D721Med (cell line): ENCODE data around the gene TMEM117.
A peak's percentile ranks its signal among the peaks of the same experiment; 100 is the strongest.
"Not testable (repeated sequence)": the region's sequence is repeated elsewhere in the genome, so short reads cannot be mapped to it uniquely, and the experiment has no call there.

Source experiments
- DNase-seq: peaks from one replicate; pipeline ENCODE4 v3.0.0; 2011; ENCODE audit warnings: low spot score; ENCODE audit not compliant: insufficient read length
- FAIRE-seq: peaks from 2 replicates; lab custom pipeline; 2011; peaks lifted over from hg19 to GRCh38; lab: Jason Lieb, UNC
- CTCF ChIP-seq: IDR thresholded peaks from 2 replicates; pipeline ENCODE4 v1.5.1; 2012; ENCODE audit warnings: mild to moderate bottlenecking, control low read depth; ENCODE audit not compliant: insufficient read depth; ENCODE audit errors: missing control alignments

TMEM117 gene

GRCh38 chr12:44015333-44015941 lies 179.6 kb downstream of the TMEM117 start:
- FAIRE-seq (peak; percentile 88), DNase-seq (no peak)
- TF ChIP-seq CTCF = peak; percentile 75

- TF ChIP-seq CTCF = no peak
- FAIRE-seq = no peak
- no peak for DNase-seq
Measured at GRCh38 chr12:44017216-44017615, 181.3 kb downstream of the TMEM117 start.

- TF ChIP-seq CTCF = no peak
- FAIRE-seq = no peak
- no peak for DNase-seq
Measured at GRCh38 chr12:44019118-44019517, 183.2 kb downstream of the TMEM117 start.

- FAIRE-seq (no peak), DNase-seq (no peak)
- no peak for TF ChIP-seq CTCF
Measured at GRCh38 chr12:44020555-44020954, 184.7 kb downstream of the TMEM117 start.

- DNase-seq = no peak
- TF ChIP-seq CTCF = no peak
- no peak for FAIRE-seq
Measured at GRCh38 chr12:44021471-44021971, 185.6 kb downstream of the TMEM117 start.

GRCh38 chr12:44025499-44025898 lies 189.6 kb downstream of the TMEM117 start:
- no peak for FAIRE-seq
- no peak for TF ChIP-seq CTCF

GRCh38 chr12:44026046-44026445 lies 190.2 kb downstream of the TMEM117 start:
- no peak for TF ChIP-seq CTCF
- no peak for FAIRE-seq

More at GRCh38 chr12:44025499-44025898, 189.6 kb downstream of the TMEM117 start:
- no peak for DNase-seq

GRCh38 chr12:44026926-44027325 lies 191.0 kb downstream of the TMEM117 start:
- not testable (repeated sequence) for FAIRE-seq, DNase-seq

More at GRCh38 chr12:44026046-44026445, 190.2 kb downstream of the TMEM117 start:
- DNase-seq = no peak
